DOHH2 (cell line): ENCODE measurements around the gene PLA2G4B.

Experiments
- CTCF ChIP-seq: fragments of 200-600 bp; sonication (generic); IDR thresholded peaks from one replicate; pipeline ENCODE4 v1.5.1; 2014; ENCODE audit warnings: antibody characterized with exemption, mild to moderate bottlenecking, low read depth, low read length; ENCODE audit not compliant: poor library complexity, severe bottlenecking
- EZH2phosphoT487 ChIP-seq: fragments of 200-600 bp; sonication (generic); IDR thresholded peaks from 2 replicates; pipeline ENCODE4 v1.6.1; 2017; ENCODE audit warnings: borderline replicate concordance, mild to moderate bottlenecking, antibody characterized with exemption, low read length, moderate library complexity, mixed read lengths

GRCh38 chr15:41847206-41847605 lies 8.6 kb downstream of the PLA2G4B start:
- TF ChIP-seq CTCF = no peak
- no peak for TF ChIP-seq EZH2phosphoT487
